Endothelial cell of umbilical vein (primary cell): Measurements from ENCODE around the gene USP34. TPM values are rescaled to one million over a fixed set of nuclear protein-coding genes. Genes with fewer than 3 reads are reported as not detected.

Source experiments
- BruUV-seq: library from RNA; stranded (reverse); fragments of 400-500 nt; replicated peaks from 2 replicates; lab custom pipeline; 2021; lab: Mats Ljungman, UMichigan
- CTCF ChIA-PET: fragments of 300-600, 350-600 bp; sonication (Branson Sonifier 250); formaldehyde crosslinking; loops from one replicate; lab custom pipeline; 2021; ENCODE audit warnings: antibody characterized with exemption, inconsistent platforms; lab: Charles Lee
- POLR2A ChIA-PET: fragments of 300-600, 350-600 bp; sonication (Branson Sonifier 250); formaldehyde crosslinking; loops from one replicate; lab custom pipeline; 2021; ENCODE audit warnings: antibody characterized with exemption, inconsistent platforms; lab: Charles Lee
- DNase-seq: peaks from one replicate; pipeline ENCODE4 v3.0.0-alpha.2; 2011; ENCODE audit warnings: low read depth, low spot score
- FAIRE-seq: peaks from 2 replicates; lab custom pipeline; 2011; peaks lifted over from hg19 to GRCh38; lab: Jason Lieb, UNC
- H2AFZ ChIP-seq: 2 replicates; pipeline ENCODE4 v1.6.0; 2012; ENCODE audit warnings: low read depth, low read length, control low read depth, inconsistent platforms
- H3K27ac ChIP-seq: 2 replicates; pipeline ENCODE4 v1.5.1; 2011; ENCODE audit warnings: low read depth, mild to moderate bottlenecking, control low read depth, low read length, moderate library complexity; ENCODE audit not compliant: insufficient read depth
- H3K27me3 ChIP-seq, 2 experiments: 2 replicates each; pipeline versions ENCODE4 v1.6.0 to v1.6.1; 2011; ENCODE audit warnings: low read length in 2 of 2, mixed read lengths in 1 of 2; ENCODE audit not compliant: control insufficient read depth in 2 of 2, insufficient read depth in 2 of 2
- H3K36me3 ChIP-seq, 2 experiments: 2 replicates in 1 of 2; 3 replicates in 1 of 2; pipeline ENCODE4 v1.5.1; 2011; ENCODE audit warnings: low read length in 2 of 2, mild to moderate bottlenecking in 1 of 2, moderate library complexity in 1 of 2; ENCODE audit not compliant: control insufficient read depth in 2 of 2, insufficient read depth in 2 of 2; ENCODE audit errors: extremely low read depth in 1 of 2
- H3K4me1 ChIP-seq: 3 replicates; pipeline ENCODE4 v1.5.1; 2011; ENCODE audit warnings: mild to moderate bottlenecking, low read length; ENCODE audit not compliant: control insufficient read depth, insufficient read depth; ENCODE audit errors: extremely low read depth
- H3K4me2 ChIP-seq: 2 replicates; pipeline ENCODE4 v1.6.1; 2011; ENCODE audit warnings: low read length, control low read depth, mixed read lengths; ENCODE audit not compliant: insufficient read depth
- H3K4me3 ChIP-seq, 3 experiments: fragments of 200-600 bp in 1 of 3; sonication (generic), shearing (Covaris generic) in 1 of 3; replicated peaks in 1 of 3; 2 replicates each; pipeline ENCODE4 v1.5.1; 2011 to 2016; ENCODE audit warnings: control low read depth in 3 of 3, low read length in 3 of 3, mild to moderate bottlenecking in 2 of 3, inconsistent platforms in 1 of 3, low read depth in 1 of 3, moderate library complexity in 1 of 3; ENCODE audit not compliant: insufficient read depth in 1 of 3
- H3K79me2 ChIP-seq: 2 replicates; pipeline ENCODE4 v1.6.0; 2012; ENCODE audit warnings: low read length, inconsistent platforms; ENCODE audit not compliant: control insufficient read depth, insufficient read depth
- H3K9ac ChIP-seq: replicated peaks from 2 replicates; pipeline ENCODE3; 2011; ENCODE audit warnings: low read length, control low read depth; ENCODE audit not compliant: insufficient read depth; ENCODE audit errors: extremely low read depth
- H3K9me1 ChIP-seq: replicated peaks from 3 replicates; pipeline ENCODE4 v1.6.0; 2011; ENCODE audit warnings: mild to moderate bottlenecking, low read length; ENCODE audit not compliant: control insufficient read depth, insufficient read depth; ENCODE audit errors: extremely low read depth
- H3K9me3 ChIP-seq: replicated peaks from 2 replicates; pipeline ENCODE4 v1.5.1; 2012; ENCODE audit warnings: low read length, inconsistent platforms; ENCODE audit not compliant: control insufficient read depth, insufficient read depth
- H4K20me1 ChIP-seq: replicated peaks from 2 replicates; pipeline ENCODE3; 2011; ENCODE audit warnings: mild to moderate bottlenecking, low read length; ENCODE audit not compliant: control insufficient read depth, insufficient read depth; ENCODE audit errors: extremely low read depth
- FOS ChIP-seq: IDR thresholded peaks from 2 replicates; pipeline ENCODE4 v1.6.1; 2011; ENCODE audit warnings: mild to moderate bottlenecking, low read length, moderate library complexity, borderline replicate concordance; ENCODE audit not compliant: insufficient read depth
- JUN ChIP-seq: IDR thresholded peaks from 2 replicates; pipeline ENCODE4 v1.6.1; 2011; ENCODE audit warnings: borderline replicate concordance, low read depth; ENCODE audit not compliant: insufficient read length, insufficient read depth
- POLR2AphosphoS5 ChIP-seq: IDR thresholded peaks from 2 replicates; pipeline ENCODE4 v1.6.1; 2012; ENCODE audit warnings: low read depth, mild to moderate bottlenecking, control low read depth, low read length, moderate library complexity; ENCODE audit not compliant: insufficient read depth
- dilution Hi-C: fragments of 300-500 bp; cut with MboI; formaldehyde crosslinking; loops from one replicate; pipeline ENCODE4 v1.15.0; 2019; ENCODE audit warnings: low sequenced_read_pairs; ENCODE audit not compliant: extremely low pct_ligation_motif_present
- intact Hi-C: fragments of 100-400 bp; cut with micrococcal nuclease; formaldehyde crosslinking; loops from one replicate; pipeline ENCODE4 v1.10.0; 2022
- polyA plus RNA-seq, 4 experiments: library from polyadenylated mRNA; depleted of rRNA in 3 of 4; stranded (reverse) in 3 of 4; unstranded in 1 of 4; fragments of >200 nt; gene quantifications; 2 replicates each; pipeline versions ENCODE4 v1.2.1 to v1.2.3, GENCODE V29; 2011 to 2012; ENCODE audit warnings: missing spikeins in 1 of 4
- total RNA-seq: library from RNA; stranded (reverse); gene quantifications from 2 replicates; pipeline ENCODE4 v1.2.3, GENCODE V29; 2021
- TF ChIP-seq, protein P1 (sequence below): IDR thresholded peaks from 2 replicates; pipeline ENCODE4 v1.6.1; 2011; ENCODE audit not compliant: insufficient read depth, insufficient read length
- TF ChIP-seq, protein P2 (sequence below), 2 donors: IDR thresholded peaks; 1 replicate in 1 of 2; 2 replicates in 1 of 2; pipeline ENCODE4 v1.5.1; 2011; ENCODE audit warnings: low read length in 2 of 2, mild to moderate bottlenecking in 2 of 2, moderate library complexity in 2 of 2, control low read depth in 1 of 2, inconsistent platforms in 1 of 2, low read depth in 1 of 2; ENCODE audit not compliant: insufficient read depth in 1 of 2; ENCODE audit errors: extremely low read depth in 1 of 2

The USP34 gene
- total and polyA plus RNA-seq, 2 donors (not counting 3 experiments of a cell fraction or from before 2014, with no cell fraction given) = 46.3 to 96.9 TPM

DNA sequence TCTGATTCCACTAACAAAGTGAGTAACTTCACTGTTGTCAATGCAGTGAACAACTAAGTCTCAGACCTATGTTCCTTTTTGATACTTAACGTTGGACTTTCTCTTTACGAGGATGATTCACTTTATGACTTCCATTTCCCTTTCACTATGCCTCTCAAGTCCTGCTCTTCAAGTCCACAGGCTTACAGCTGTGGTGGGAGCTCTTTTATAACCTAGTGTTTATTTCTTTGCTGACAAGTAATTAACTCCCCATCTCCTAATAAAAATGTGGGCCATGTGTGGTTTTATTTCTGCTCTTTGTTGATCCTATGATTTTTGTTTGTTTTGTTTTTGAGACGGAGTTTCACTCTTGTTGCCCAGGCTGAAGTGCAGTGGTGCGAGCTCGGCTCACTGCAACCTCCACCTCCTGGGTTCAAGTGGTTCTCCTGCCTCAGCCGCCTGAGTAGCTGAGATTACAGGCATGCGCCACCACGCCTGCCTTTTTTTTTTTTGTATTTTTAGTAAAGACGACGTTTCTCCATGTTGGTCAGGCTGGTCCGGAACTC lies 142.1 kb downstream of the USP34 start:
- Histone ChIP-seq H3K4me1 (no peaks in the 10 kb centered on the region), H3K36me3 (peaks cover 0 to 9% of the 10 kb centered on the region in 2 experiments), H3K4me3 (no peak overlapping the region), H3K9me3 (no peaks in the 10 kb centered on the region), H3K79me2 (no peaks in the 10 kb centered on the region), H3K9me1 (no peaks in the 10 kb centered on the region), H2AFZ (no peak overlapping the region), H4K20me1 (no peaks in the 10 kb centered on the region), H3K4me2 (no peak overlapping the region), H3K27ac (no peak overlapping the region), H3K9ac (no peak overlapping the region), H3K27me3 (no peaks in the 10 kb centered on the region)
- ChIA-PET POLR2A (no interaction called here), CTCF (interaction anchor here (1.0 to 1.1 kb wide), 2 partner anchors 15 to 118 kb away, joined by 3 read pairs; no protein-coding TSS in a partner anchor)
- dilution Hi-C loops (no loop called here), intact Hi-C loops (no loop called here)
- DNase-seq = peak; percentile 30
- no TSS peak for BruUV-seq
- FAIRE-seq = peak; percentile 28
- TF ChIP-seq POLR2AphosphoS5 (no peak), FOS (no peak)
- TF ChIP-seq, protein P1, sequence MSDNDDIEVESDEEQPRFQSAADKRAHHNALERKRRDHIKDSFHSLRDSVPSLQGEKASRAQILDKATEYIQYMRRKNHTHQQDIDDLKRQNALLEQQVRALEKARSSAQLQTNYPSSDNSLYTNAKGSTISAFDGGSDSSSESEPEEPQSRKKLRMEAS = no peak
- TF ChIP-seq, protein P2, sequence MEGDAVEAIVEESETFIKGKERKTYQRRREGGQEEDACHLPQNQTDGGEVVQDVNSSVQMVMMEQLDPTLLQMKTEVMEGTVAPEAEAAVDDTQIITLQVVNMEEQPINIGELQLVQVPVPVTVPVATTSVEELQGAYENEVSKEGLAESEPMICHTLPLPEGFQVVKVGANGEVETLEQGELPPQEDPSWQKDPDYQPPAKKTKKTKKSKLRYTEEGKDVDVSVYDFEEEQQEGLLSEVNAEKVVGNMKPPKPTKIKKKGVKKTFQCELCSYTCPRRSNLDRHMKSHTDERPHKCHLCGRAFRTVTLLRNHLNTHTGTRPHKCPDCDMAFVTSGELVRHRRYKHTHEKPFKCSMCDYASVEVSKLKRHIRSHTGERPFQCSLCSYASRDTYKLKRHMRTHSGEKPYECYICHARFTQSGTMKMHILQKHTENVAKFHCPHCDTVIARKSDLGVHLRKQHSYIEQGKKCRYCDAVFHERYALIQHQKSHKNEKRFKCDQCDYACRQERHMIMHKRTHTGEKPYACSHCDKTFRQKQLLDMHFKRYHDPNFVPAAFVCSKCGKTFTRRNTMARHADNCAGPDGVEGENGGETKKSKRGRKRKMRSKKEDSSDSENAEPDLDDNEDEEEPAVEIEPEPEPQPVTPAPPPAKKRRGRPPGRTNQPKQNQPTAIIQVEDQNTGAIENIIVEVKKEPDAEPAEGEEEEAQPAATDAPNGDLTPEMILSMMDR (IDR thresholded peaks at IDR 0.05; ENCODE audit: extremely low read depth in 1 of 2, insufficient read depth in 1 of 2, low read depth in 1 of 2, low read length in 2 of 2) = no peak

DNA sequence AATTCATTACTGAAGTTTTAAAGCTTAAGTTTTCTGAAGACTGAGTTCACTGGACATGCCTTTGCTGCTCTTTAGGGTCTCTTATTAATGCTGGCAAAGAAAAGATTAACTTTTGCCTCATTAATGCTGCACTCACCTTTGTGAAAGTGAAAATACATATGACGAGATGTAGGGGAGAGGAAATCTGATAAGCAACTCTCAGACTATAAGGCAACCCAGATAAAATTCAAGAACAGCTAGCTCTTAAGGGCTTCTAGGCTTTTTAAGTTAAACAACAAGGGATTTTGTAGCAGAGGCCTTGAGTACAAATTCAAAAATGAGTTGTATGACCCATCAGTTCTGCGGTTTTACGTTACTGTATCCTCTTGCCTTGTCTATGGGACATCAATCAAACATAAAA lies 143.7 kb downstream of the USP34 start:
- intact Hi-C loops = no loop called here
- ChIA-PET POLR2A (no interaction called here), CTCF (interaction anchor here (1.6 kb wide), 1 partner anchor 11 kb away, joined by 4 read pairs; no protein-coding TSS in a partner anchor)
- Histone ChIP-seq H2AFZ (no peak overlapping the region), H3K4me2 (no peak overlapping the region), H3K79me2 (no peaks in the 10 kb centered on the region), H3K9me3 (no peaks in the 10 kb centered on the region), H3K4me1 (no peaks in the 10 kb centered on the region), H3K4me3 (no peak overlapping the region), H4K20me1 (no peaks in the 10 kb centered on the region), H3K27me3 (no peaks in the 10 kb centered on the region), H3K9ac (no peak overlapping the region), H3K27ac (no peak overlapping the region), H3K36me3 (peaks cover 0 to 9% of the 10 kb centered on the region in 2 experiments), H3K9me1 (no peaks in the 10 kb centered on the region)
- no peak for TF ChIP-seq JUN
- no TSS peak for BruUV-seq
- dilution Hi-C loops = no loop called here
- DNase-seq (no peak), FAIRE-seq (no peak)
